KBM-7 (cell line): ENCODE data around the gene TIMM13.
"Not testable (repeated sequence)": the region's sequence is repeated elsewhere in the genome, so short reads cannot be mapped to it uniquely, and the experiment has no call there.

Source experiments
- DNase-seq: peaks from one replicate; pipeline ENCODE4 v3.0.0-alpha.2; 2015
- in situ Hi-C: fragments of 300-500 bp; cut with MboI; formaldehyde crosslinking; loops from 2 replicates; pipeline ENCODE4 v1.14.3; 2020; ENCODE audit warnings: low sequenced_read_pairs, low pct_unique_long_range_greater_than_20kb, mixed read lengths

Gene TIMM13

DNA sequence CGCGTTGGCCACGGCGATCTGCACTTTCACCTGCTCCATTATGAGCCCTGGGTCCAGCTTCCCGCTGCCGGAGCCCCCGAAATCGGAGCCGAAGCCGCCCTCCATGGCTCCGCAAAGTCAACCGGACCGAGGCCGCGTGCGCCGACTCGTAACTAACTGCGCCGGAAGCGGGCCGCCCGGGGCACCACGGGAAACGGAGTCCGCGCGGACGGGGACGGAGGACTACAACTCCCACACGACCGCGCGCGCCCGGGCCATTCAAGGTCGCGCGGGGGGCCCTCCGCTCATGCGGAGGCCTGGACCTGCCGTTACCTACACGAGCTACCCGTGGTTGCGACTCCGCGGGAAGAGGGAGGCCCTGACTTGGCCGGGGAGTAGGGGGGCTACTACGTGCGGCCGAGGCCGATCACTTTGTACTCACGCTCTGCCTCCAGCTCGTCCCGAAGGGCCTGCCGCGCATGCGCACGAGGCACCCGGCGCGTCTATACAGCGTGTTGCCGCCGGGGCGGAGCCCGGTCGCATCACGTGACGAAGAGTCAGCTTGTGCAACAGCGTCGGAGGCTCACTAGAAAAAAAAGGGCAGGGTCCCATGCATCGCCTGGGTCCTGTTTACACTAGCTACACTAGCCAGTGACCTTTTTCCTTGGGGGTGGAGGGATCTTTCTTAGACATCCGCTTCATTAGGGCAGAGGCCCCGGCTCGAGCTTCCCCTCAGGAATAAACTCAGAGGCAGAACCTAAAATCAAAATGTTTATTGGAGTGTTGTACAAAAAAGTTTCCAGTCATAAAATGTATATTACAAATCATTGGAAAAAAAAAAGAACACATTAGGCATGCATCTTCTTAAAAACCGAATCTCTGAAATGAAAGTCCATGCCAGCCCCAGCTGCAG lies at the start of gene TIMM13:
Gene TIMM13, minus strand, starts transcription at position 158 of the 892 bp plus-strand sequence. Its CDS starts 53 bp downstream, at position 105.
- in situ Hi-C loops: no loop called here
- DNase-seq: peak; percentile 96

DNA sequence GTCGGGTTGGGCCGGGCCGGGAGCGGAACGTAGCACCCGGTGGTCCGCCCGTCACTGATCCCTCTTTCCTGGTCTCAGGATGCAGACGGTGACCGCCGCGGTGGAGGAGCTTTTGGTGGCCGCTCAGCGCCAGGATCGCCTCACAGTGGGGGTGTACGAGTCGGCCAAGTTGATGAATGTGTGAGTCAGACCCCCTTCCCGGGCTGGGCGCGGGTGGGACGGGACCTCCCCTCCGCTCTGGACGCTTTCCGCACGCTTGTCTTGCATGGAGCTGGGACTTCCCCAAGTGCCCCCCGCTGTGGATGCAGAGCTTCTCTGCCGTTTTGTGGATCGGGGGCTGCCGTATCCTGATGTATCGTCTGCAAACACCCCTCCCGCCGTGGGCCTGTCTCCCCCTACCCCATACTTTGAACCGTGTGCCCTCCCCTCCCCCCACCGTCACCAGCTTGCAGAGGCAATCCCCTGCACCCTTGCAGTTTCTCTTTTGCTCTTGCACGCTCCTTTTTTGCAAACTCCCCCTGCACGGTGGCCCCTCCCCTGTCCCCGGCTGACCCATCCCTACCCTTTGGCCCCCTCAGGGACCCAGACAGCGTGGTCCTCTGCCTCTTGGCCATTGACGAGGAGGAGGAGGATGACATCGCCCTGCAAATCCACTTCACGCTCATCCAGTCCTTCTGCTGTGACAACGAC lies 49.2 kb upstream of the TIMM13 start:
- DNase-seq: peak; percentile 46
- in situ Hi-C loops: no loop called here

DNA sequence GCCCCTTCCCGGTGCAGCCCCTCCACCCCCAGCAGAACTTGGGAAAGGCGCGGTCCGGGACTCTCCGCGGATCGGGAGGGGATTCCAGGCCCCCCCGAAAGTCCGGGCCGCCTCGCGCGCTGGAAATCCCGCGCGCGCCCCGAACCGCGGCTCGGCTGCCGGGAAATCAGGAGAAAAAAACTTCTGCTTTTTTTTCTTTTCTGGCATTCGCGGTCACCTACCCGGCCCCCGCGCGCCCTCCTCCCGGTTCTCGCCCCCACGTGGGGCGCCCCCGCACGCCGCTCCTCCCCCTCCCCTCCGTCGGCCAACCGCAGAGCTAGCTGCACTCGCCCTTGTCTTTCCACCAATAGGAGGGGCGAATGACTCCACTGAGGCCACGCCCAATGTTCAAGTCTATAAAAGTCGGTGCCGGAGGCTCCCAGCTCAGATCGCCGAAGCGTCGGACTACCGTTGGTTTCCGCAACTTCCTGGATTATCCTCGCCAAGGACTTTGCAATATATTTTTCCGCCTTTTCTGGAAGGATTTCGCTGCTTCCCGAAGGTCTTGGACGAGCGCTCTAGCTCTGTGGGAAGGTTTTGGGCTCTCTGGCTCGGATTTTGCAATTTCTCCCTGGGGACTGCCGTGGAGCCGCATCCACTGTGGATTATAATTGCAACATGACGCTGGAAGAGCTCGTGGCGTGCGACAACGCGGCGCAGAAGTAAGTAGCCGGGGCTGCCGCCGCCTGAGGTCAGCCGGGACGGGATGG lies 48.5 kb upstream of the TIMM13 start, which contains the start of gene GADD45B:
Gene GADD45B, plus strand, starts transcription at position 426 of the 749 bp plus-strand sequence. Its CDS starts 232 bp downstream, at position 658.
- in situ Hi-C loops: no loop called here
- peak; percentile 97 for DNase-seq

DNA sequence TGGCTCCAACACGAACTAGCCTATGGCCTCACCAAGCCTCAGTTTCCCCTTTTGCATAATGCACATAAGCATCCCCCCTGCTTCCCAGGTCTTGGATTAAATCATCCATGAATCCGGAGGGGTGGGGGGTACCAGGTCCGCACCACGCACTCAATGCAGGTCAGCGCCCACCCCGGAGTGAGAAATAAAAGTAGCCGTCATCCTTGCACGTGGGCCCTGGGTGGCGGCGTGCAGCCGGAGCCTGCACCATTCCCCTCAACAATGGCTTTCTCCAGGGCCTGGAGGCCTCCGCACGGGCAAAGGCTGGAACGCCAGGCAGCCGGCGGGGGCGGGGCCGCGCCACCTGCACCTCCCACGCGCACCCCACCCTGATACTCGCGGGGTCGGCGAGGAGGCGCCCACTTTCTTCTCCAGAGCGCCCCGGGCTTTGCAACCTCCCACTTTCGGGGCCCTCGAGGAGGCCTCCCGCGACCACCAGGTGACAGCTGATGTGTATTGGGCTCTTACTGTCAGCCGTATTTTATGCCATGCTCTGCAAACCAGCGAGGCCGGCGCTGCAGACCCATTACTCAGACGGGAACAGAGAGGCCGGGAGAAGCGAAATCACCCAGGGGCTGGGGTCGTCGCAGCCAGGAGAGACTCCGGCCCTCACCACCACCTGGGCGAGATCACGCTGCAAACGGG lies 47.8 kb upstream of the TIMM13 start:
- in situ Hi-C loops: no loop called here
- DNase-seq: peak; percentile 75

DNA sequence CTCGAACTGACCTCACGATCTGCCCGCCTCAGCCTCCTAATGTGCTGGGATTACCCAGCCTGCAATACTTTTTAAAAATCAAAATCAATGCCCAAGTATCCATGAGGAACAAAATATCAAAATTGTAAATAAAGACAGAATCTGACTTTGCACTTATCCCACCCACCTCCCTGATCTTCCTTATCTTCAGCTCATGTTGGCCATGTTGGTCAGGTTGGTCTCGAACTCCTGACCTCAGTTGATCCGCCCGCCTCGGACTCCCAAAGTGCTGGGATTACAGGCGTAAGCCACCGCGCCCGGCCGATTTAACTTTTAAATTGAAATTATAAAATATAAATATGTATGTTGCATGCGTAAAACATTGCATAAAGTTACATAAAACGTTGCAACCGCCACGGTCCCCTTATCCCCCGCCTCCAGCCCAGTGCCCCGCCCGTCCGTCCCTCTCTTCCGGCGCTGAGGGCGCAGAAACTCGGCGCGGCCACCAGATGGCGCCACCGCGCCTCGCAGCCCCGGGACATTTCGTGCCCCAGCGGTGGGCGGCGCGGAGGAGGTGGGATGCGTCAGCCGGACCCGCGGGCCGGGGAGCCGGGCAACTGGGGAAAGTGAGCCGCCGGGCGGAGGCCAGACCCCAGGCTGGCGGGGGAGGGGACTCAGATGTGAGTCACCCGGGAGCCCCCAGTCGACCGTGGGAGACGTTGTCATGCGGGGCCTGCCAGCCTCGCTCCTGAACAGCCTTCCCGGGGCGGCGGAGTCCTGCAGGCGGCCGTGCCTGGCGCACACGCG lies 47.0 kb upstream of the TIMM13 start:
- peak; percentile 92 for DNase-seq
- in situ Hi-C loops: no loop called here

DNA sequence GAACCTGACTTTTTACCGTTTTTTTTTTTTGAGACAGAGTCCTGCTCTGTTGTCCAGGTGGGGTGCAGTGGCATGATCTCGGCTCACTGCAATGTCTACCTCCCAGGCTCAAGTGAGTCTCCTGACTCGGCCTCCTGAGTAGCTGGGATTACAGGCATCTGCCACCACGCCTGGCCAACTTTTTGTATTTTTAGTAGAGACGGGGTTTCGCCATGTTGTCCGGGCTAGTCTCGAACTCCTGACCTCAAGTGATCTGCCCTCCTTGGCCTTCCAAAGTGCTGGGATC lies 42.5 kb upstream of the TIMM13 start:
- in situ Hi-C loops: loop anchor here (10.0 kb wide), 1 partner anchor 145 kb away; no protein-coding TSS in a partner anchor

DNA sequence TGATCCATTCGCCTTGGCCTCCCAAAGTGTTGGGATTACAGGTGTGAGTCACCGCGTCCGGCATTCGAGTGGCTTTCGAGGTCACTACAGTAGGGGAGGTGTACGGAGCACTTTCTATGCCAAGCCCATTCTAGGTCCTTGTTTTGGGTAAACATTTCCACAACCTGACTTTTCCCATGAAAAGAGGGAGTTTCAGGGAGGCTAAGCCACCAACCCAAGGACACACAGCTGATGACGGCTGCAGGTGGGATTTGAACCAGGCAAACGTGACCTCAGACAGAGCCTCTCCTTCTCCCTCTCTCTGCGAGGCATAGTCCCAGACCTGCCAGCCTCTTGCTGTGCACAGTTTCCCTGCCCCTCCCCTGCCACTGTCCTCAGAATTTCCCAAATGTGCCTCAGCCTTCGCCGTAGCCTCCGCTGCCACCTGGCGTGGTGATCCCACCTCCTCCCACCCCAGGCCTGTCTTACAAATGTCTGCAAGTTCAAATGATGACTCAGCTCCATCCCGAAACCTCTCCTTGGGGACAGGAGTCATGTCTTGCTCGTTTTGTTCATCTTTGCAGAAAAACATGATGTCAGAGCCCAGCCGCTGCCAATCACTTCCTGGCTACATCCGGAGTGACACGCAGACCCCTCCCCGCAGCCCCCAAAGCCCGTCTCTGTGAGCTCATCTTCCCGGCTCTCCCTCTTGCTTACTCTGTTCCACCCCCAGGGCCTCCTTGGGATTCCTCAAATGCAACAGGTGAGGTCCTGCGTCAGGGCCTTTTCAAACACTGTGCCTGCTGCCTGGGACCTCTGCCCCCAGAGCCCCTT lies 41.9 kb upstream of the TIMM13 start:
- in situ Hi-C loops: loop anchor here (10.0 kb wide), 1 partner anchor 145 kb away; no protein-coding TSS in a partner anchor

More for the DNA sequence above, 42.5 kb upstream of the TIMM13 start:
- DNase-seq: not testable (repeated sequence)

DNA sequence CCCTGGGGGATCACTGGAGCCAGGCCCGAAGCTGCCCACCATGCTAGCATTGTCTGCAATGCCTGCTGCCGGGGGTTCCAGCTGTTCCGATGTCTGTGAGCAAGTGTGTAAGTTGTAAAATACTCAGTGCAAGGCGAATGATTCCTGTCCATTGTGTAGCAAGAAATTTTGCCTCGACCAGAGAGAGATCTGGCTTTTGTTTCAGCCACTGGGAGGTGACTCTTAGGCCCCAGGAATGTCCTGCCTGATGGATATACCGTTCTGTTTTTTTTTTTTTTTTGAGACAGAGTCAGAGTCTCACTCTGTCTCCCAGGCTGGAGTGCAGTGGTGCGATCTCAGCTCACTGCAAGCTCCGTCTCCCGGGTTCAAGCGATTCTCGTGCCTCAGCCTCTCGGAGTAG lies 41.2 kb upstream of the TIMM13 start:
- in situ Hi-C loops: loop anchor here (10.0 kb wide), 1 partner anchor 146 kb away; no protein-coding TSS in a partner anchor

More for the DNA sequence above, 41.9 kb upstream of the TIMM13 start:
- DNase-seq: peak; percentile 63

DNA sequence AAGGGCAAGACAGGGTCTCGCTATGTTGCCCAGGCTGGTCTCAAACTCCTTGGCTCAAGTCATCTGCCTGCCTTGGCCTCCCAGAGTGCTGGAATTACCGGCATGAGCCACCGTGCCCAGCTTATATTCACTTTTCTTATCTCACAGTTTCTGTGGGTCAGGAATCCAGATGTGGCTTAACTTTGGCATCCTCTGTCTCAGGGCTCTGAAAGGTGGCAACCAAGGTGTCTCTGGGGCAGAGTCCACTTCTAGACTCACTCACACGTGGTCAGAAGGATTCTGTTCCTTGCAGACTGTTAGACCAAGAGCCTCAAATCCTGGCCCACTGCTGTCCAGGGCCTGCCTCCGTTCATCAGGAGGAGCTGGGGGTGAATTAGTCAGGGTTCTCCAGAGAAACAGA lies 37.0 kb upstream of the TIMM13 start:
- DNase-seq: no peak
- in situ Hi-C loops: loop anchor here (10.0 kb wide), 1 partner anchor 150 kb away; no protein-coding TSS in a partner anchor

More for the DNA sequence above, 41.2 kb upstream of the TIMM13 start:
- no peak for DNase-seq

DNA sequence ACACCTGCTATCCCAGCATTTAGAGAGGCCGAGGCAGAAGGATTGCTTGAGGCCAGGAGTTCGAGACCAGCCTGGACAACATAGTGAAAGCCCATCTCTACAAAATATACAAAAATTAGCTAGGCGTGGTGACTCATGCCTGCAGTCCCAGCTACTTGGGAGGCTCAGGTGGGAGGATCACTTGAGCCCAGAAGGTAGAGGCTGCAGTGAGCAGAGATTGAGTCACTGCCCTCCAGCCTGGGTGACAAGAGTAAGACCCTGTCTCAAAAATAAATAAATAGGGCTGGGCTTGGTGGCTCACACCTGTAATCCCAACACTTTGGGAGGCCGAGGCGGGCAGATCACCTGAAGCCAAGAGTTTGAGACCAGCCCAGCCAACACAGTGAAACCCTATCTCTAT lies 36.3 kb upstream of the TIMM13 start:
- not testable (repeated sequence) for DNase-seq
- in situ Hi-C loops: loop anchor here (10.0 kb wide), 1 partner anchor 151 kb away; no protein-coding TSS in a partner anchor

DNA sequence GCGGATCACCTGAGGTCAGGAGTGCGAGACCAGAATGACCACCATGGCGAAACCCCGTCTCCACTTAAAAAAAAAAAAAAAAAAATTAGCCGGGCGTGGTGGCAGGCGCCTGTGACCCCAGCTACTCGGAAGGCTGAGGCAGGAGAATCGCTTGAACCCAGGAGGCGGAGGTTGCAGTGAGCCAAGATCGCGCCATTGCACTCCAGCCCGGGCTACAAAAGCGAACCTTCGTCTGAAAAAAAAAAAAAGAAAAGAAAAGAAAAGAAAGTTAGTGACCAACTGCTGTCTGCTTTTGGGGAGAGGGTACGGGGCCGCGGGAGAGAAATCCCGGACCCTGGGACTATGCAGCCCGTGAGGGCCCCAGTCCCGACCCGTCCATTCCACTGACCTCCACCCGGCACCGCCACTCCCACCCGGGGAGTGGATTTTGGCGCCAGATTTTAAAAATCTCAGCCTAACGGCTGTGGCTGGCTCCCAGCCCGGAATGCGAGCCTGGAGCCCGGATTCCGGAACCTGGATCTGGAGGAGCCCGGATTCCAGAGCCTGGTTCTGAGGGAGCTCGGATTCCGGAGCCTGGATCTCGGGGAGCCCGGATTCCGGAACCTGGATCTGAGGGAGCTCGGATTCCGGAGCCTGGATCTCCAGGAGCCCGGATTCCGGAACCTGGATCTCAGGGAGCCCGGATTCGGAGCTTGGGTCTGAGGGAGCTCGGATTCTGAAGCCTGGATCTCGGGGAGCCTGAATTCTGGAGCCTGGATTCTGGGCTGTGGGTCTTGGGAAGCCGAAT lies 35.4 kb upstream of the TIMM13 start:
- in situ Hi-C loops: loop anchor here (10.0 kb wide), 1 partner anchor 152 kb away; no protein-coding TSS in a partner anchor
- DNase-seq: no peak

DNA sequence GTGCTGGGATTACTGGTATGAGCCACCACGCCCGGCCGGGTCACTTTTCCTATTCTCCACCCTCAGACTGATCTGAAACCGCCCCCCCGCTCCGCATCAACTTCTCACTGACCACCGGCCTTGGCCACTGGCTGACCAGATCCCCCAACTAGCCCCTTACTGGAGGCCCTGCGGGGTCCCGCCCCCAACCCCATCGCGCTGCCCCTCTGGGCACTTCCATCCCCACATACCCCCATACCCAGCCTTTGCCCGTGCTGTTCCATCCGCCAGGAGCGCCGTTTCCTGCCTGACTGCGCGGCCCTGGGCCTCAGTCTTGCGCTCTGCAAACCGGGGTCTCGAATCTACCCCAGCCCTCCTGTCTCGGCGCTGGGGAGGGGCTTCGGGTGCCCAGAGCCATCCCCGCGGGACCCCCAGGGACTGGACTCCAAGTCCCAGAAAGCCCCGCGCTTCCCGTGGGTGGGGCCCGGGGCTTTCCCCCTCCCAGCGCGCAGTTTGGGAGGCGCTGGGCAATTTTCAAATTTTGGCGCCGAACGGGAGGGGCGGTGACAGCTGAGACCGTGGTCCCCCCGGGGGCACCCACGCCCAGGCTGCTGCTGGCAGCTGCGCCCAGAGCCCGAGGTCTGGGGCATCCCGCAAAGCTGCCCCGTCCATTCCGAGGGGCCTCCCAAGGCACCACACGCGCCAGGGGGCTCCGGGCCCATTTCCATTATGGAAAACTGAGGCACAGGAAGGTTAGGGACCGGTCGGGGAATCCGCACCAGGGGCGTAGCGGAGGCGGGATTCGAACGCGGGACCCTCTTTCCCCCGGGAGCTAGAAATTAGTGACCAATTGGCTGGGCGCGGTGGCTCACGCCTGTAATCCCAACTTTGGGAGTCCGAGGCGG lies 34.6 kb upstream of the TIMM13 start:
- DNase-seq: no peak
- in situ Hi-C loops: loop anchor here (10.0 kb wide), 1 partner anchor 153 kb away; no protein-coding TSS in a partner anchor

DNA sequence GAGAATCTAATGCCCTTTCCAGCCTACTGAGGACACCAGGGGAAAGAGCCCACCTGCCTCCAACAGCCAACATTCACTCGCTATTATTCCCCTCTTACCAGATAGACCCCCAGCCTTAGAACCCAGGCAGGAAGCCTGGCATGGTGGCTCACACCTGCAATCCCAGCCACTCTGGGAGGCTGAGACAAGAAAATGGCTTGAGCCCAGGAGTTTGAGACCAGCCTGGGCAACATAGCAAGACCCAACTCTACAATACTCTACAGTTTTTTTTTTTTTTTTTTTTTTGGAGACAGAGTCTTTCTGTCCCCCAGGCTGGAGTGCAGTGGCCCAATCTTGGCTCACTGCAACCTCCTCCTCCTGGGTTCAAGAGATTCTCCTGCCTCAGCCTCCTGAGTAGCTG lies 32.9 kb upstream of the TIMM13 start:
- DNase-seq: no peak
- in situ Hi-C loops: loop anchor here (10.0 kb wide), 1 partner anchor 155 kb away; no protein-coding TSS in a partner anchor

DNA sequence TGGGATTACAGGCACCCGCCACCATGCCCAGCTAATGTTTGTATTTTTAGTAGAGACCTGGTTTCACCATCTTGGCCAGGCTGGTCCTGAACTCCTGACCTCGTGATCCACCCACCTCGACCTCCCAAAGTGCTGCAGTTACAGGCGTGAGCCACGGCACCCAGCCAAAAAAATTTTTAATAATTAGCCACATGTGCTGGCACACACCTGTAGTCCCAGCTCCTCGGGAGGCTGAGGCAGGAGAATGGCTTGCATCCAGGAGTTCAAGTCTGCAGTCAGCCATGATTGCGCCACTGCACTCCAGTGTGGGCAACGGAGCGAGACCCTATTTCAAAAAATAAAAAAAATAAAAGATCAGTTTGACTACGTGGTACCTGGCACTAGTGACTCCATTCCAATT lies 31.4 kb upstream of the TIMM13 start:
- in situ Hi-C loops, DNase-seq: not testable (repeated sequence)

DNA sequence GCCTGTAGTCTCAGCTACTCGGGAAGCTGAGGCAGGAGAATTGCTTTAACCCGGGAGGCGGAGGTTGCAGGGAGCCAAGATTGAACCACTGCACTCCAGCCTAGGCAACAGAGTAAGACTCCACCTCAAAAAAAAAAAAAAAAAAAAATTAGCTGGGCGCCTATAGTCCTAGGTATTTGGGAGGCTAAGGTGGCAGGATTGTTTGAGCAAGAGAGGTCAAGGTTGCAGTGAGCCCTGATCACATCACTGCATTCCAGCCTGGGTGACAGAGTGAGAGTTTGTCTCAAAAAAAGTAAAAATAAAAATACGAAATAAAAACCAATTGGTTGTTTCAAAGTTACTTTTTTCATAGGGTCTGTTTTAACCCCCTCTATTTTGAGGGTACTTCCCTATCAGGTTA lies 30.7 kb upstream of the TIMM13 start:
- DNase-seq: no peak
- in situ Hi-C loops: no loop called here
